GM23338 (cell line): ENCODE data around the gene METRN. TPM values are rescaled to one million over a fixed set of nuclear protein-coding genes. Genes with fewer than 3 reads are reported as not detected.

Experiments
- ATAC-seq: fragments of 200-7000 bp; cut with Tn5 transposase; 3 replicates; pipeline ENCODE4 v1.9.1; 2020
- DNase-seq: peaks from one replicate; pipeline ENCODE4 v3.0.0-alpha.2; 2015; ENCODE audit warnings: low spot score
- H2AFZ ChIP-seq: fragments of 200-600 bp; sonication (generic); 2 replicates; pipeline ENCODE4 v1.8.0; 2016; ENCODE audit warnings: antibody characterized with exemption, mild to moderate bottlenecking, moderate library complexity
- H3F3A ChIP-seq: fragments of 200-600 bp; sonication (generic); replicated peaks from 2 replicates; pipeline ENCODE4 v1.8.0; 2017; ENCODE audit warnings: antibody characterized with exemption, mixed run types, low read depth
- H3K27ac ChIP-seq: fragments of 200-600 bp; sonication (generic); 2 replicates; pipeline ENCODE4 v1.6.1; 2016; ENCODE audit warnings: low read depth
- H3K27me3 ChIP-seq: fragments of 200-600 bp; sonication (generic); 2 replicates; pipeline ENCODE4 v1.8.0; 2016; ENCODE audit warnings: mild to moderate bottlenecking, mixed run types, moderate library complexity; ENCODE audit not compliant: insufficient read depth
- H3K36me3 ChIP-seq: fragments of 200-600 bp; sonication (generic); 2 replicates; pipeline ENCODE4 v1.8.0; 2016; ENCODE audit warnings: mild to moderate bottlenecking; ENCODE audit not compliant: insufficient read depth
- H3K4me1 ChIP-seq: fragments of 200-600 bp; sonication (generic); 2 replicates; pipeline ENCODE4 v1.8.0; 2016; ENCODE audit warnings: mild to moderate bottlenecking, moderate library complexity; ENCODE audit not compliant: insufficient read depth
- H3K4me2 ChIP-seq: fragments of 200-600 bp; sonication (generic); 2 replicates; pipeline ENCODE4 v1.7.1; 2017; ENCODE audit warnings: mixed run types
- H3K4me3 ChIP-seq: fragments of 200-600 bp; sonication (generic); 2 replicates; pipeline ENCODE4 v1.6.1; 2016; ENCODE audit warnings: mixed run types
- H3K79me2 ChIP-seq: fragments of 200-600 bp; sonication (generic); replicated peaks from 2 replicates; pipeline ENCODE4 v1.8.0; 2017; ENCODE audit warnings: mild to moderate bottlenecking; ENCODE audit not compliant: insufficient read depth
- H3K9me2 ChIP-seq: fragments of 200-600 bp; sonication (generic); 2 replicates; pipeline ENCODE4 v1.8.0; 2017; ENCODE audit not compliant: insufficient read depth
- H4K20me1 ChIP-seq: fragments of 200-600 bp; sonication (generic); replicated peaks from 2 replicates; pipeline ENCODE4 v1.8.0; 2017; ENCODE audit warnings: mild to moderate bottlenecking; ENCODE audit not compliant: insufficient read depth
- H3K27ac Mint-ChIP-seq: 2 replicates; pipeline ENCODE4 v1.8.0; 2020; ENCODE audit warnings: inconsistent platforms, mild to moderate bottlenecking, moderate library complexity, mixed read lengths
- H3K27me3 Mint-ChIP-seq: 3 replicates; pipeline ENCODE4 v1.8.0; 2022; ENCODE audit warnings: low read depth, mild to moderate bottlenecking, moderate library complexity, mixed read lengths, inconsistent platforms; ENCODE audit not compliant: insufficient read depth, poor library complexity
- H3K36me3 Mint-ChIP-seq: 3 replicates; pipeline ENCODE4 v1.8.0; 2021; ENCODE audit warnings: low read depth, mild to moderate bottlenecking, inconsistent platforms, moderate library complexity, mixed read lengths
- H3K4me1 Mint-ChIP-seq: 3 replicates; pipeline ENCODE4 v1.8.0; 2020; ENCODE audit warnings: mild to moderate bottlenecking, inconsistent platforms, mixed read lengths
- H3K4me3 Mint-ChIP-seq: 3 replicates; pipeline ENCODE4 v1.8.0; 2021; ENCODE audit warnings: moderate library complexity, mild to moderate bottlenecking, inconsistent platforms, mixed read lengths
- H3K9me3 Mint-ChIP-seq: 3 replicates; pipeline ENCODE4 v1.8.0; 2020; ENCODE audit warnings: moderate library complexity, mild to moderate bottlenecking, inconsistent platforms, mixed read lengths
- EZH2phosphoT487 ChIP-seq: fragments of 200-600 bp; sonication (generic); IDR thresholded peaks from one replicate; pipeline ENCODE4 v1.8.1; 2018; ENCODE audit warnings: antibody characterized with exemption; ENCODE audit not compliant: unreplicated experiment
- NANOG ChIP-seq: IDR thresholded peaks from 2 replicates; pipeline ENCODE4 v1.6.1; 2016; ENCODE audit warnings: antibody characterized with exemption, borderline replicate concordance
- POLR2AphosphoS5 ChIP-seq: IDR thresholded peaks from 2 replicates; pipeline ENCODE4 v1.6.1; 2016; ENCODE audit warnings: antibody characterized with exemption, low read depth
- STAT1 ChIP-seq: IDR thresholded peaks from one replicate; pipeline ENCODE4 v1.6.1; 2016; ENCODE audit warnings: antibody characterized with exemption; ENCODE audit not compliant: unreplicated experiment
- ZNF114 ChIP-seq: fragments of 250-450 bp; sonication (Bioruptor Pico); IDR thresholded peaks from 2 replicates; pipeline ENCODE4 v1.5.0; 2020; ENCODE audit warnings: mild to moderate bottlenecking, moderate library complexity
- ZNF331 ChIP-seq: fragments of 250-450 bp; sonication (Bioruptor Pico); IDR thresholded peaks from 2 replicates; pipeline ENCODE4 v1.5.0; 2020; ENCODE audit warnings: low read depth, mild to moderate bottlenecking, moderate library complexity
- polyA plus RNA-seq: library from polyadenylated mRNA; unstranded; fragments of >200 nt; fragmentation: Nextera tagmentation; extraction: Ambion mirVana; gene quantifications from 2 replicates; pipeline ENCODE4 v1.2.1, GENCODE V29; 2016
- total RNA-seq: library from RNA; depleted of rRNA; stranded (reverse); fragments of >200 nt; shearing (Covaris generic); gene quantifications from 2 replicates; pipeline ENCODE4 v1.2.3, GENCODE V29; 2014
- TF ChIP-seq, protein P1 (sequence below): fragments of 250-450 bp; sonication (Bioruptor Pico); IDR thresholded peaks from 2 replicates; pipeline ENCODE4 v1.5.0; 2020; ENCODE audit warnings: mild to moderate bottlenecking, moderate library complexity

METRN gene
- total and polyA plus RNA-seq, 2 experiments from 2014 or later = 18.7 to 33.0 TPM

DNA sequence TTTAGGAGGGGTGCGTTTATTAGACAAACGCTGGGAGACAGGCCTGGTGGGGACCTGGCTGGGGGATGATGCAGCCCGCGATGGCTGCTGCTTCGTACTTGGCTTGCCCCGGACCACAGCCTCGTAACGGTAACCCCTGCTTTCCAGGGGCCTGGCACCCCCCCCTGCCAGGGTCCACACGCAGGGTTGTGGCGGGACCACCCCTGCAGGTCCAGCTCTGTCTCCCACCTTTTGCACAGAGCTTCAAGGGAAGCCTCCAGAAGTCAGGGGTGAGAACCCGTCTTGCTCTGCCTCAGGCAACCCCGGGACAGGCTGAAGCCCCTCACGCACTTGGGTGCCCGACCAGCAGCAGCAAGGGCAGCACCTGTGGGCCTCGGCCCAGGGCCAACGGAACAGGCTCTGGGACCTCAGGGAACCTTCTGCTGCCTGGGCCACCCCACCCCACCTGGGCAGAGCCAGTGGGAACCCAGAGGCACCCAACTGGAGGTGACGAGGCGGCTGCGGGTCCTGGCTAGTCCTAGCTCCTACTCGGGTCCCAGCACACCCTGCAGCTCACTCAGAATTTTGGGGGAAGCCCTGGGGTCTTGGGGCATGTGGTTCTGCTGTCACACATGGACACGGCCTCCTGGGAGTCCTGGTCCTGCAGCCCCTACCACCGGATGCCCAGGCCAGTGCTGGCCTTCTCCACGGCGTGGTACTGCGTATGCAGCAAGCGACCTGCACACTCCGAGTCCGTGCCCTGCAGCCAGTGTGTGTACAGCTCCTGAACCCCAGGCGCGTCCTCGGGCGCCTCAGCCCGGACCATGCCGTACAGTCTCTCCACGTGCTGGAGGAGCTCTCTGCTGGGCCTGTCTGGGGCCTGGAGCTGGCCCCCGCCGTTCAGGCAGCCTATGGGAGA lies 15.1 kb downstream of the METRN start:
- no peak for DNase-seq
- H3K4me1 Mint-ChIP-seq = no peaks in the 10 kb centered on the region
- peaks cover 15% of the 10 kb centered on the region for H3F3A ChIP-seq
- no peaks in the 10 kb centered on the region for H3K79me2 ChIP-seq
- H3K27ac Mint-ChIP-seq = no peak overlapping the region
- peaks cover 11% of the 10 kb centered on the region for H3K36me3 Mint-ChIP-seq
- peaks cover 21% of the 10 kb centered on the region for H3K27me3 Mint-ChIP-seq
- no peaks in the 10 kb centered on the region for H3K36me3 ChIP-seq
- peaks cover 13% of the 10 kb centered on the region; the same call in 1 of the 2 replicates for H3K27me3 ChIP-seq
- ATAC-seq = no peak
- no peak overlapping the region for H2AFZ ChIP-seq
- H3K9me3 Mint-ChIP-seq = no peaks in the 10 kb centered on the region
- H3K4me1 ChIP-seq = no peaks in the 10 kb centered on the region
- H3K4me3 ChIP-seq = no peak overlapping the region
- H3K4me3 Mint-ChIP-seq = no peak overlapping the region; the same call in 2 of the 3 replicates
- no peaks in the 10 kb centered on the region for H4K20me1 ChIP-seq
- TF ChIP-seq EZH2phosphoT487 = no peak
- peak; percentile 16; the same call in 1 of the 2 replicates for TF ChIP-seq POLR2AphosphoS5
- no peaks in the 10 kb centered on the region for H3K9me2 ChIP-seq
- H3K27ac ChIP-seq = no peak overlapping the region
- H3K4me2 ChIP-seq = no peak overlapping the region

DNA sequence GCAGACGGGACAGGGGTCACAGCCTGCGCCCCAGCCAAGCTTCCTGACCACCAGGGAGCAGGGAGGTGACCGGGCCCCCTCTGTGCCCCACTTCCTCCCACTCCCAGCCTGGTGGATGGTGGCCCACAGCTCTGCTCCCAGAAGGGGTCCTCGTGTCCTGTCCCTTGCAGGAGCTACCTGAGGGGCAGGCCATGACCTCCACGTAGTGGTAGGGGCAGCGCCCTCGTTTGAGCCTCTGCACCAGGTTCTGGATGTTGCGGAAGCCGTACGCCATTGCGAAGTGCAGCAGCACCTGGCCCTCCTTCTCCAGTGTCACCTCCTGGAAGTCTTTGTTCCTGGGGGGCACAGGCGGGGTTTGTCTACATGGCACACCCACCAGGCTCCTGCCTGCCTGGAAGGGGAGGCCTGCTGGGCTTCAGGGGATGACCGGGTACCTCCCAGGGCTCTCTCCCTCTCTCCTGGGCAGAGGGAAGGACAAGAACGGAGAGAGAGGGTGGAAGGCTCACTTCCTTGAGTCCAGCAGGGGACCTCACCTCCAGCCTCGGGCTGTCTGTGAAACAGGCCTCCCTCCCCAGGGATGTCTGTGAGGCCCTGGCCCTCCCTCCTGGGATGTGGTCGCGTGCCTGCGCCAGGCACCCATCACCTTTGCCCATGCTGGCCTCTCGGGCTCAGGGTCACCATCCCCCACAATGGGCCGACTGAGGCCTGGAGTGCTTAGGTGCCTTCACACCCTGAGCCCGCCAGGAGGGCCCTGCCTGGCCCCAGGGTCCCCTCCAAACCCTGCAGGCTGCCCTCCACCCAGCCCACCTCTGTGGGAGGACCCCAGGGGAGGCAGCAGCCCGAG lies 16.0 kb downstream of the METRN start:
- H3K4me2 ChIP-seq = no peak overlapping the region

DNA sequence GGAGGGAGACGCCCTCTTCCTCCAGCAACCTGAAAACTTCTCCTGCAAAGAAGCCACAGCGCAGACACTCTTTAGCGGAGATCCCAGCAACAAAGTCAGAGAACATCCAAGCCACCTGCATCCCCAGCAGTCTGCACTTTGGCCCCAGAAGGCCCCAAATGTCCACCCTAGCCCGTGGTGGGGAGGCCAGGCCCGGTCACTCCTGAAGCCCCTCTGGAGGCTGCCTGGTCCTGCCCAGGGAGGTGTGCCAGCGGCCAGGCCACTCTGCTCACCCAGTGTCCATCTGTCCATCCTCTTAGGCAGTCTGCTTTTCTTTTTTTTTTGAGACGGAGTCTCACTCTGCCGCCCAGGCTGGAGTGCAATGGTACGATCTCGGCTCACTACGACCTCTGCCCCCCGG lies 17.4 kb downstream of the METRN start:
- Histone ChIP-seq H3F3A (peaks cover 2% of the 10 kb centered on the region; the same call in 1 of the 2 replicates), H3K79me2 (no peaks in the 10 kb centered on the region), H3K4me1 (no peaks in the 10 kb centered on the region), H3K36me3 (no peaks in the 10 kb centered on the region; the same call in 1 of the 2 replicates), H3K9me2 (no peaks in the 10 kb centered on the region), H2AFZ (no peak overlapping the region), H3K27me3 (peaks cover 4% of the 10 kb centered on the region; the same call in 1 of the 2 replicates), H3K4me2 (no peak overlapping the region), H4K20me1 (no peaks in the 10 kb centered on the region), H3K4me3 (no peak overlapping the region), H3K27ac (no peak overlapping the region)
- Mint-ChIP-seq H3K4me1 (peaks cover under 1% of the 10 kb centered on the region), H3K36me3 (peaks cover 22% of the 10 kb centered on the region), H3K4me3 (no peak overlapping the region), H3K27ac (no peak overlapping the region), H3K27me3 (peaks cover 12% of the 10 kb centered on the region), H3K9me3 (no peaks in the 10 kb centered on the region)
- DNase-seq (no peak), ATAC-seq (no peak)
- TF ChIP-seq ZNF331 (CRISPR knock-in tag) (no peak), NANOG (no peak)
- TF ChIP-seq, protein P1, sequence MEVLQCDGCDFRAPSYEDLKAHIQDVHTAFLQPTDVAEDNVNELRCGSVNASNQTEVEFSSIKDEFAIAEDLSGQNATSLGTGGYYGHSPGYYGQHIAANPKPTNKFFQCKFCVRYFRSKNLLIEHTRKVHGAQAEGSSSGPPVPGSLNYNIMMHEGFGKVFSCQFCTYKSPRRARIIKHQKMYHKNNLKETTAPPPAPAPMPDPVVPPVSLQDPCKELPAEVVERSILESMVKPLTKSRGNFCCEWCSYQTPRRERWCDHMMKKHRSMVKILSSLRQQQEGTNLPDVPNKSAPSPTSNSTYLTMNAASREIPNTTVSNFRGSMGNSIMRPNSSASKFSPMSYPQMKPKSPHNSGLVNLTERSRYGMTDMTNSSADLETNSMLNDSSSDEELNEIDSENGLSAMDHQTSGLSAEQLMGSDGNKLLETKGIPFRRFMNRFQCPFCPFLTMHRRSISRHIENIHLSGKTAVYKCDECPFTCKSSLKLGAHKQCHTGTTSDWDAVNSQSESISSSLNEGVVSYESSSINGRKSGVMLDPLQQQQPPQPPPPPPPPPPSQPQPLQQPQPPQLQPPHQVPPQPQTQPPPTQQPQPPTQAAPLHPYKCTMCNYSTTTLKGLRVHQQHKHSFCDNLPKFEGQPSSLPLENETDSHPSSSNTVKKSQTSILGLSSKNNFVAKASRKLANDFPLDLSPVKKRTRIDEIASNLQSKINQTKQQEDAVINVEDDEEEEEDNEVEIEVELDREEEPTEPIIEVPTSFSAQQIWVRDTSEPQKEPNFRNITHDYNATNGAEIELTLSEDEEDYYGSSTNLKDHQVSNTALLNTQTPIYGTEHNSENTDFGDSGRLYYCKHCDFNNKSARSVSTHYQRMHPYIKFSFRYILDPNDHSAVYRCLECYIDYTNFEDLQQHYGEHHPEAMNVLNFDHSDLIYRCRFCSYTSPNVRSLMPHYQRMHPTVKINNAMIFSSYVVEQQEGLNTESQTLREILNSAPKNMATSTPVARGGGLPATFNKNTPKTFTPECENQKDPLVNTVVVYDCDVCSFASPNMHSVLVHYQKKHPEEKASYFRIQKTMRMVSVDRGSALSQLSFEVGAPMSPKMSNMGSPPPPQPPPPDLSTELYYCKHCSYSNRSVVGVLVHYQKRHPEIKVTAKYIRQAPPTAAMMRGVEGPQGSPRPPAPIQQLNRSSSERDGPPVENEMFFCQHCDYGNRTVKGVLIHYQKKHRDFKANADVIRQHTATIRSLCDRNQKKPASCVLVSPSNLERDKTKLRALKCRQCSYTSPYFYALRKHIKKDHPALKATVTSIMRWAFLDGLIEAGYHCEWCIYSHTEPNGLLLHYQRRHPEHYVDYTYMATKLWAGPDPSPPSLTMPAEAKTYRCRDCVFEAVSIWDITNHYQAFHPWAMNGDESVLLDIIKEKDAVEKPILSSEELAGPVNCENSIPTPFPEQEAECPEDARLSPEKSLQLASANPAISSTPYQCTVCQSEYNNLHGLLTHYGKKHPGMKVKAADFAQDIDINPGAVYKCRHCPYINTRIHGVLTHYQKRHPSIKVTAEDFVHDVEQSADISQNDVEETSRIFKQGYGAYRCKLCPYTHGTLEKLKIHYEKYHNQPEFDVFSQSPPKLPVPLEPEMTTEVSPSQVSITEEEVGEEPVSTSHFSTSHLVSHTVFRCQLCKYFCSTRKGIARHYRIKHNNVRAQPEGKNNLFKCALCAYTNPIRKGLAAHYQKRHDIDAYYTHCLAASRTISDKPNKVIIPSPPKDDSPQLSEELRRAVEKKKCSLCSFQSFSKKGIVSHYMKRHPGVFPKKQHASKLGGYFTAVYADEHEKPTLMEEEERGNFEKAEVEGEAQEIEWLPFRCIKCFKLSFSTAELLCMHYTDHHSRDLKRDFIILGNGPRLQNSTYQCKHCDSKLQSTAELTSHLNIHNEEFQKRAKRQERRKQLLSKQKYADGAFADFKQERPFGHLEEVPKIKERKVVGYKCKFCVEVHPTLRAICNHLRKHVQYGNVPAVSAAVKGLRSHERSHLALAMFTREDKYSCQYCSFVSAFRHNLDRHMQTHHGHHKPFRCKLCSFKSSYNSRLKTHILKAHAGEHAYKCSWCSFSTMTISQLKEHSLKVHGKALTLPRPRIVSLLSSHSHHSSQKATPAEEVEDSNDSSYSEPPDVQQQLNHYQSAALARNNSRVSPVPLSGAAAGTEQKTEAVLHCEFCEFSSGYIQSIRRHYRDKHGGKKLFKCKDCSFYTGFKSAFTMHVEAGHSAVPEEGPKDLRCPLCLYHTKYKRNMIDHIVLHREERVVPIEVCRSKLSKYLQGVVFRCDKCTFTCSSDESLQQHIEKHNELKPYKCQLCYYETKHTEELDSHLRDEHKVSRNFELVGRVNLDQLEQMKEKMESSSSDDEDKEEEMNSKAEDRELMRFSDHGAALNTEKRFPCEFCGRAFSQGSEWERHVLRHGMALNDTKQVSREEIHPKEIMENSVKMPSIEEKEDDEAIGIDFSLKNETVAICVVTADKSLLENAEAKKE = no peak

More for the DNA sequence above, 16.0 kb downstream of the METRN start:
- DNase-seq = no peak
- Histone ChIP-seq H3K4me3 (no peak overlapping the region), H4K20me1 (no peaks in the 10 kb centered on the region), H2AFZ (no peak overlapping the region), H3K4me1 (no peaks in the 10 kb centered on the region), H3K27me3 (peaks cover 6% of the 10 kb centered on the region; the same call in 1 of the 2 replicates), H3F3A (peaks cover 10% of the 10 kb centered on the region), H3K27ac (no peak overlapping the region), H3K36me3 (no peaks in the 10 kb centered on the region; the same call in 1 of the 2 replicates), H3K79me2 (no peaks in the 10 kb centered on the region), H3K9me2 (no peaks in the 10 kb centered on the region)
- no peak for ATAC-seq
- TF ChIP-seq ZNF114 (CRISPR knock-in tag) = no peak
- TF ChIP-seq STAT1 = no peak
- TF ChIP-seq EZH2phosphoT487 = no peak
- no peak for TF ChIP-seq NANOG
- Mint-ChIP-seq H3K9me3 (no peaks in the 10 kb centered on the region), H3K27ac (no peak overlapping the region), H3K4me1 (no peaks in the 10 kb centered on the region; the same call in 2 of the 3 replicates), H3K36me3 (peaks cover 18% of the 10 kb centered on the region), H3K4me3 (no peak overlapping the region), H3K27me3 (peaks cover 19% of the 10 kb centered on the region)
